ENCODE data around the gene RIGI. TPM values are rescaled to one million over a fixed set of nuclear protein-coding genes. Genes with fewer than 3 reads are reported as not detected.

The RIGI gene
- total and polyA plus RNA-seq, 2 of the 13 experiments (the other 11 are each of a cell fraction or from before 2014, with no cell fraction given) = 3.0 to 8.2 TPM

DNA sequence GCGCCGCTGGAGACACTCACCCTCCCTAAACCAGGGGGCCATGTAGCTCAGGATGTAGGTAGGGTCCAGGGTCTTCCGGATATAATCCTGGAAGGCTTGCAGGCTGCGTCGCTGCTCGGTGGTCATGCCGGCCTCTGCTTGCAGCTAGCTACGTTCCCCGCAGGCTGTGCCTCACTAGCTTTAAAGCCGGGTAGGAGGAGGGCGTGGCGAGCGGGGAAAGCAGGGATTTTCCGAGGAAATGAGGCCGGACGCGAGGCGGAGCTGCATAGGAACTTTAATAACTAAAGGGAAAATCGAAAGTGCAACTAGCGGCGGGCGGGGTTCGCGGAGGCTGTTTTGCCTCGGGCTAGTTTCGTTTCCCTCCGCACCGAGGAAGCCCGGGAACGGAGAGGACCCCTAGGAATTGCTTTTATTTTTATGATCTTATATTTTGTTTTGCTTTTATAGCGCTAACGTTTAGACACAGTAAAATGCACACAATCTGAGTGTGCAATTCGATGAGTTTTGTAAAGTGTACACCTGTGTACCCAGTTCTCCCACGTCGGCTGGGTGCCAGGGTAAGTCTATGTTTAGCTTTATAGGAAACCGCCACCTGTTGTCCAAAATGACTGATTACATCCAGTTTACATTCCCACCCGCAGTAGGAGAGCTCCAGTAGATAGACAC is at the start of gene RIGI (continued):
- TF ChIP-seq GLI4 (CRISPR knock-in tag; IDR thresholded peaks at IDR 0.05; ENCODE audit: borderline replicate concordance) (no peak), ZNF577 (CRISPR knock-in tag; IDR thresholded peaks at IDR 0.05; ENCODE audit: borderline replicate concordance, low read depth) (no peak), ZNF331 (CRISPR knock-in tag; IDR thresholded peaks at IDR 0.05) (peak; percentile 22; the same call in 1 of the 2 replicates), PAF1 (CRISPR knock-in tag; IDR thresholded peaks at IDR 0.05) (no peak), PHF8 (CRISPR knock-in tag; IDR thresholded peaks at IDR 0.05) (peak; percentile 74), RFX5 (IDR thresholded peaks at IDR 0.05; ENCODE audit: low read depth, low read length) (no peak), ZBTB26 (CRISPR knock-in tag; IDR thresholded peaks at IDR 0.05; ENCODE audit: borderline replicate concordance) (no peak; the same call in 1 of the 2 replicates), FOXP1 (IDR thresholded peaks at IDR 0.05) (no peak), FOXP1 (CRISPR knock-in tag; IDR thresholded peaks at IDR 0.05) (no peak), ZC3H13 (CRISPR knock-in tag; IDR thresholded peaks at IDR 0.05) (no peak), NFRKB (IDR thresholded peaks at IDR 0.05) (no peak)
- TF ChIP-seq, protein P1, sequence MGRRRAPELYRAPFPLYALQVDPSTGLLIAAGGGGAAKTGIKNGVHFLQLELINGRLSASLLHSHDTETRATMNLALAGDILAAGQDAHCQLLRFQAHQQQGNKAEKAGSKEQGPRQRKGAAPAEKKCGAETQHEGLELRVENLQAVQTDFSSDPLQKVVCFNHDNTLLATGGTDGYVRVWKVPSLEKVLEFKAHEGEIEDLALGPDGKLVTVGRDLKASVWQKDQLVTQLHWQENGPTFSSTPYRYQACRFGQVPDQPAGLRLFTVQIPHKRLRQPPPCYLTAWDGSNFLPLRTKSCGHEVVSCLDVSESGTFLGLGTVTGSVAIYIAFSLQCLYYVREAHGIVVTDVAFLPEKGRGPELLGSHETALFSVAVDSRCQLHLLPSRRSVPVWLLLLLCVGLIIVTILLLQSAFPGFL (CRISPR knock-in tag; IDR thresholded peaks at IDR 0.05) = no peak
- TF ChIP-seq, protein P2, sequence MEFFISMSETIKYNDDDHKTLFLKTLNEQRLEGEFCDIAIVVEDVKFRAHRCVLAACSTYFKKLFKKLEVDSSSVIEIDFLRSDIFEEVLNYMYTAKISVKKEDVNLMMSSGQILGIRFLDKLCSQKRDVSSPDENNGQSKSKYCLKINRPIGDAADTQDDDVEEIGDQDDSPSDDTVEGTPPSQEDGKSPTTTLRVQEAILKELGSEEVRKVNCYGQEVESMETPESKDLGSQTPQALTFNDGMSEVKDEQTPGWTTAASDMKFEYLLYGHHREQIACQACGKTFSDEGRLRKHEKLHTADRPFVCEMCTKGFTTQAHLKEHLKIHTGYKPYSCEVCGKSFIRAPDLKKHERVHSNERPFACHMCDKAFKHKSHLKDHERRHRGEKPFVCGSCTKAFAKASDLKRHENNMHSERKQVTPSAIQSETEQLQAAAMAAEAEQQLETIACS (CRISPR knock-in tag; IDR thresholded peaks at IDR 0.05) = no peak
- TF ChIP-seq, protein P3, sequence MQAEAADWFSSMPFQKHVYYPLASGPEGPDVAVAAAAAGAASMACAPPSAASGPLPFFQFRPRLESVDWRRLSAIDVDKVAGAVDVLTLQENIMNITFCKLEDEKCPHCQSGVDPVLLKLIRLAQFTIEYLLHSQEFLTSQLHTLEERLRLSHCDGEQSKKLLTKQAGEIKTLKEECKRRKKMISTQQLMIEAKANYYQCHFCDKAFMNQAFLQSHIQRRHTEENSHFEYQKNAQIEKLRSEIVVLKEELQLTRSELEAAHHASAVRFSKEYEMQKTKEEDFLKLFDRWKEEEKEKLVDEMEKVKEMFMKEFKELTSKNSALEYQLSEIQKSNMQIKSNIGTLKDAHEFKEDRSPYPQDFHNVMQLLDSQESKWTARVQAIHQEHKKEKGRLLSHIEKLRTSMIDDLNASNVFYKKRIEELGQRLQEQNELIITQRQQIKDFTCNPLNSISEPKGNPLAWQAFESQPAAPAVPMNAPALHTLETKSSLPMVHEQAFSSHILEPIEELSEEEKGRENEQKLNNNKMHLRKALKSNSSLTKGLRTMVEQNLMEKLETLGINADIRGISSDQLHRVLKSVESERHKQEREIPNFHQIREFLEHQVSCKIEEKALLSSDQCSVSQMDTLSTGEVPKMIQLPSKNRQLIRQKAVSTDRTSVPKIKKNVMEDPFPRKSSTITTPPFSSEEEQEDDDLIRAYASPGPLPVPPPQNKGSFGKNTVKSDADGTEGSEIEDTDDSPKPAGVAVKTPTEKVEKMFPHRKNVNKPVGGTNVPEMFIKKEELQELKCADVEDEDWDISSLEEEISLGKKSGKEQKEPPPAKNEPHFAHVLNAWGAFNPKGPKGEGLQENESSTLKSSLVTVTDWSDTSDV (CRISPR knock-in tag; IDR thresholded peaks at IDR 0.05) = no peak
- TF ChIP-seq, protein P4, sequence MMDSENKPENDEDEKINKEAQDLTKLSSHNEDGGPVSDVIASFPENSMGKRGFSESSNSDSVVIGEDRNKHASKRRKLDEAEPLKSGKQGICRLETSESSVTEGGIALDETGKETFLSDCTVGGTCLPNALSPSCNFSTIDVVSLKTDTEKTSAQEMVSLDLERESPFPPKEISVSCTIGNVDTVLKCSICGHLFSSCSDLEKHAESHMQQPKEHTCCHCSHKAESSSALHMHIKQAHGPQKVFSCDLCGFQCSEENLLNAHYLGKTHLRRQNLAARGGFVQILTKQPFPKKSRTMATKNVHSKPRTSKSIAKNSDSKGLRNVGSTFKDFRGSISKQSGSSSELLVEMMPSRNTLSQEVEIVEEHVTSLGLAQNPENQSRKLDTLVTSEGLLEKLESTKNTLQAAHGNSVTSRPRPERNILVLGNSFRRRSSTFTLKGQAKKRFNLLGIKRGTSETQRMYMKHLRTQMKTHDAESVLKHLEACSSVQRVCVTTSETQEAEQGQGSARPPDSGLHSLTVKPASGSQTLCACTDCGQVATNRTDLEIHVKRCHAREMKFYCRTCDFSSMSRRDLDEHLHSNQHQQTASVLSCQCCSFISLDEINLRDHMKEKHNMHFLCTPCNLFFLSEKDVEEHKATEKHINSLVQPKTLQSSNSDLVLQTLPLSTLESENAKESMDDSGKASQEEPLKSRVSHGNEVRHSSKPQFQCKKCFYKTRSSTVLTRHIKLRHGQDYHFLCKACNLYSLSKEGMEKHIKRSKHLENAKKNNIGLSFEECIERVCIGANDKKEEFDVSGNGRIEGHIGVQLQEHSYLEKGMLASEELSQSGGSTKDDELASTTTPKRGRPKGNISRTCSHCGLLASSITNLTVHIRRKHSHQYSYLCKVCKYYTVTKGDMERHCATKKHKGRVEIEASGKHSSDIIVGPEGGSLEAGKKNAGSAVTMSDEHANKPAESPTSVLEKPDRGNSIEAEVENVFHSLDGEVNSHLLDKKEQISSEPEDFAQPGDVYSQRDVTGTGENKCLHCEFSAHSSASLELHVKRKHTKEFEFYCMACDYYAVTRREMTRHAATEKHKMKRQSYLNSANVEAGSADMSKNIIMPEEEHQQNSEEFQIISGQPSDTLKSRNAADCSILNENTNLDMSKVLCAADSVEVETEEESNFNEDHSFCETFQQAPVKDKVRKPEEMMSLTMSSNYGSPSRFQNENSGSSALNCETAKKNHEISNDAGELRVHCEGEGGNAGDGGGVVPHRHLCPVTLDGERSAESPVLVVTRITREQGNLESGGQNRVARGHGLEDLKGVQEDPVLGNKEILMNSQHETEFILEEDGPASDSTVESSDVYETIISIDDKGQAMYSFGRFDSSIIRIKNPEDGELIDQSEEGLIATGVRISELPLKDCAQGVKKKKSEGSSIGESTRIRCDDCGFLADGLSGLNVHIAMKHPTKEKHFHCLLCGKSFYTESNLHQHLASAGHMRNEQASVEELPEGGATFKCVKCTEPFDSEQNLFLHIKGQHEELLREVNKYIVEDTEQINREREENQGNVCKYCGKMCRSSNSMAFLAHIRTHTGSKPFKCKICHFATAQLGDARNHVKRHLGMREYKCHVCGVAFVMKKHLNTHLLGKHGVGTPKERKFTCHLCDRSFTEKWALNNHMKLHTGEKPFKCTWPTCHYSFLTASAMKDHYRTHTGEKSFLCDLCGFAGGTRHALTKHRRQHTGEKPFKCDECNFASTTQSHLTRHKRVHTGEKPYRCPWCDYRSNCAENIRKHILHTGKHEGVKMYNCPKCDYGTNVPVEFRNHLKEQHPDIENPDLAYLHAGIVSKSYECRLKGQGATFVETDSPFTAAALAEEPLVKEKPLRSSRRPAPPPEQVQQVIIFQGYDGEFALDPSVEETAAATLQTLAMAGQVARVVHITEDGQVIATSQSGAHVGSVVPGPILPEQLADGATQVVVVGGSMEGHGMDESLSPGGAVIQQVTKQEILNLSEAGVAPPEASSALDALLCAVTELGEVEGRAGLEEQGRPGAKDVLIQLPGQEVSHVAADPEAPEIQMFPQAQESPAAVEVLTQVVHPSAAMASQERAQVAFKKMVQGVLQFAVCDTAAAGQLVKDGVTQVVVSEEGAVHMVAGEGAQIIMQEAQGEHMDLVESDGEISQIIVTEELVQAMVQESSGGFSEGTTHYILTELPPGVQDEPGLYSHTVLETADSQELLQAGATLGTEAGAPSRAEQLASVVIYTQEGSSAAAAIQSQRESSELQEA (CRISPR knock-in tag; IDR thresholded peaks at IDR 0.05; ENCODE audit: not compliant biosample characterization) = no peak

All from HepG2 (cell line).